ENCODE results near the gene CISD3.

- no peak for TF ChIP-seq EZH2 (IDR thresholded peaks at IDR 0.05; ENCODE audit: insufficient read depth, poor library complexity, severe bottlenecking)
- TF ChIP-seq EZH2phosphoT487 (IDR thresholded peaks at IDR 0.05; ENCODE audit: insufficient read depth, low read depth): no peak
Measured at GRCh38 chr17:38749223-38750043, 19.3 kb downstream of the CISD3 start.

All from GM23248 (cell line).